ENCODE data around the gene MYO15A.

Gene MYO15A

DNA sequence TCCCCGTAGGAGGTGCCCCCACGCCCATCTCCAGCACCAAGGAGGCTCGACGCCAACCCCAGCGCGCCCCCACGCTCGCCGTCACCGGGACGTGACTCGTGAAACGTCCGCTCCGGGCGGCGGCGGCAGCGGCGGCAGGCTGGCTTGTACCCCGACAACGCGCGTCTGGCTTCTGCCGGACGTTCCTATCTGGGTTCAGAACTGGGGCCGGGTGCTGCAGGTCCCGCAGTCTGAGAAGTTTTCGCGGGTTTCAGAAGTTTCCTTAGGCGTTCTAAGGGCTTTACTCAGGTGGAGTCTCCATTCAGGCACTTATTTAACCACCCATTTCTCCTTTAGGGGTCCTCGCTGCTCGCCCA lies 74.4 kb downstream of the MYO15A start (continued):
- TF ChIP-seq GFI1B (tag by site-specific recombination; IDR thresholded peaks at IDR 0.05) (no peak), ZNF24 (tag by site-specific recombination; IDR thresholded peaks at IDR 0.05) (no peak), ZNF114 (tag by site-specific recombination; IDR thresholded peaks at IDR 0.05) (no peak), ZNF501 (tag by site-specific recombination; IDR thresholded peaks at IDR 0.05) (peak; percentile 43; the same call in 1 of the 2 replicates), SP7 (tag by site-specific recombination; IDR thresholded peaks at IDR 0.05) (no peak), ZNF544 (tag by site-specific recombination; IDR thresholded peaks at IDR 0.05) (no peak), ZNF175 (tag by site-specific recombination; IDR thresholded peaks at IDR 0.05) (no peak), MEIS1 (CRISPR knock-in tag; IDR thresholded peaks at IDR 0.05; ENCODE audit: borderline replicate concordance) (no peak), ZBTB48 (tag by site-specific recombination; IDR thresholded peaks at IDR 0.05) (no peak), ZNF354C (tag by site-specific recombination; IDR thresholded peaks at IDR 0.05; ENCODE audit: borderline replicate concordance, low read depth) (no peak), ZNF302 (tag by site-specific recombination; IDR thresholded peaks at IDR 0.05; ENCODE audit: low read depth) (no peak), ZNF830 (tag by site-specific recombination; IDR thresholded peaks at IDR 0.05; ENCODE audit: low read depth) (no peak), ZNF623 (tag by site-specific recombination; IDR thresholded peaks at IDR 0.05) (no peak), ZNF660 (tag by site-specific recombination; IDR thresholded peaks at IDR 0.05) (peak; percentile 89), ZNF670 (tag by site-specific recombination; IDR thresholded peaks at IDR 0.05; ENCODE audit: low read depth) (no peak), ZNF610 (tag by site-specific recombination; IDR thresholded peaks at IDR 0.05; ENCODE audit: borderline replicate concordance) (no peak), ZNF184 (tag by site-specific recombination; IDR thresholded peaks at IDR 0.05) (no peak), ZNF560 (tag by site-specific recombination; IDR thresholded peaks at IDR 0.05; ENCODE audit: borderline replicate concordance) (no peak), GLI2 (tag by site-specific recombination; IDR thresholded peaks at IDR 0.05; ENCODE audit: borderline replicate concordance, low read depth) (no peak; the same call in 1 of the 2 replicates), ZNF654 (tag by site-specific recombination; IDR thresholded peaks at IDR 0.05; ENCODE audit: low read depth) (no peak), ZNF132 (tag by site-specific recombination; IDR thresholded peaks at IDR 0.05; ENCODE audit: borderline replicate concordance) (no peak), ZEB2 (tag by site-specific recombination; IDR thresholded peaks at IDR 0.05) (peak; percentile 80), SALL2 (tag by site-specific recombination; IDR thresholded peaks at IDR 0.05; ENCODE audit: borderline replicate concordance) (no peak)
- TF ChIP-seq, protein P1, sequence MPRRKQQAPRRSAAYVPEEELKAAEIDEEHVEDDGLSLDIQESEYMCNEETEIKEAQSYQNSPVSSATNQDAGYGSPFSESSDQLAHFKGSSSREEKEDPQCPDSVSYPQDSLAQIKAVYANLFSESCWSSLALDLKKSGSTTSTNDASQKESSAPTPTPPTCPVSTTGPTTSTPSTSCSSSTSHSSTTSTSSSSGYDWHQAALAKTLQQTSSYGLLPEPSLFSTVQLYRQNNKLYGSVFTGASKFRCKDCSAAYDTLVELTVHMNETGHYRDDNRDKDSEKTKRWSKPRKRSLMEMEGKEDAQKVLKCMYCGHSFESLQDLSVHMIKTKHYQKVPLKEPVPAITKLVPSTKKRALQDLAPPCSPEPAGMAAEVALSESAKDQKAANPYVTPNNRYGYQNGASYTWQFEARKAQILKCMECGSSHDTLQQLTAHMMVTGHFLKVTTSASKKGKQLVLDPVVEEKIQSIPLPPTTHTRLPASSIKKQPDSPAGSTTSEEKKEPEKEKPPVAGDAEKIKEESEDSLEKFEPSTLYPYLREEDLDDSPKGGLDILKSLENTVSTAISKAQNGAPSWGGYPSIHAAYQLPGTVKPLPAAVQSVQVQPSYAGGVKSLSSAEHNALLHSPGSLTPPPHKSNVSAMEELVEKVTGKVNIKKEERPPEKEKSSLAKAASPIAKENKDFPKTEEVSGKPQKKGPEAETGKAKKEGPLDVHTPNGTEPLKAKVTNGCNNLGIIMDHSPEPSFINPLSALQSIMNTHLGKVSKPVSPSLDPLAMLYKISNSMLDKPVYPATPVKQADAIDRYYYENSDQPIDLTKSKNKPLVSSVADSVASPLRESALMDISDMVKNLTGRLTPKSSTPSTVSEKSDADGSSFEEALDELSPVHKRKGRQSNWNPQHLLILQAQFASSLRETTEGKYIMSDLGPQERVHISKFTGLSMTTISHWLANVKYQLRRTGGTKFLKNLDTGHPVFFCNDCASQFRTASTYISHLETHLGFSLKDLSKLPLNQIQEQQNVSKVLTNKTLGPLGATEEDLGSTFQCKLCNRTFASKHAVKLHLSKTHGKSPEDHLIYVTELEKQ (tag by site-specific recombination; IDR thresholded peaks at IDR 0.05; ENCODE audit: borderline replicate concordance), result no peak
- TF ChIP-seq, protein P2, sequence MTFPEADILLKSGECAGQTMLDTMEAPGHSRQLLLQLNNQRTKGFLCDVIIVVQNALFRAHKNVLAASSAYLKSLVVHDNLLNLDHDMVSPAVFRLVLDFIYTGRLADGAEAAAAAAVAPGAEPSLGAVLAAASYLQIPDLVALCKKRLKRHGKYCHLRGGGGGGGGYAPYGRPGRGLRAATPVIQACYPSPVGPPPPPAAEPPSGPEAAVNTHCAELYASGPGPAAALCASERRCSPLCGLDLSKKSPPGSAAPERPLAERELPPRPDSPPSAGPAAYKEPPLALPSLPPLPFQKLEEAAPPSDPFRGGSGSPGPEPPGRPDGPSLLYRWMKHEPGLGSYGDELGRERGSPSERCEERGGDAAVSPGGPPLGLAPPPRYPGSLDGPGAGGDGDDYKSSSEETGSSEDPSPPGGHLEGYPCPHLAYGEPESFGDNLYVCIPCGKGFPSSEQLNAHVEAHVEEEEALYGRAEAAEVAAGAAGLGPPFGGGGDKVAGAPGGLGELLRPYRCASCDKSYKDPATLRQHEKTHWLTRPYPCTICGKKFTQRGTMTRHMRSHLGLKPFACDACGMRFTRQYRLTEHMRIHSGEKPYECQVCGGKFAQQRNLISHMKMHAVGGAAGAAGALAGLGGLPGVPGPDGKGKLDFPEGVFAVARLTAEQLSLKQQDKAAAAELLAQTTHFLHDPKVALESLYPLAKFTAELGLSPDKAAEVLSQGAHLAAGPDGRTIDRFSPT (tag by site-specific recombination; IDR thresholded peaks at IDR 0.05), result peak; percentile 75; the same call in 1 of the 2 replicates
- TF ChIP-seq, protein P3, sequence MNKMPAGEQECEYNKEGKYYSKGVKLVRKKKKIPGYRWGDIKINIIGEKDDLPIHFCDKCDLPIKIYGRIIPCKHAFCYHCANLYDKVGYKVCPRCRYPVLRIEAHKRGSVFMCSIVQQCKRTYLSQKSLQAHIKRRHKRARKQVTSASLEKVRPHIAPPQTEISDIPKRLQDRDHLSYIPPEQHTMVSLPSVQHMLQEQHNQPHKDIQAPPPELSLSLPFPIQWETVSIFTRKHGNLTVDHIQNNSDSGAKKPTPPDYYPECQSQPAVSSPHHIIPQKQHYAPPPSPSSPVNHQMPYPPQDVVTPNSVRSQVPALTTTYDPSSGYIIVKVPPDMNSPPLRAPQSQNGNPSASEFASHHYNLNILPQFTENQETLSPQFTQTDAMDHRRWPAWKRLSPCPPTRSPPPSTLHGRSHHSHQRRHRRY (tag by site-specific recombination; IDR thresholded peaks at IDR 0.05), result no peak
- TF ChIP-seq, protein P4, sequence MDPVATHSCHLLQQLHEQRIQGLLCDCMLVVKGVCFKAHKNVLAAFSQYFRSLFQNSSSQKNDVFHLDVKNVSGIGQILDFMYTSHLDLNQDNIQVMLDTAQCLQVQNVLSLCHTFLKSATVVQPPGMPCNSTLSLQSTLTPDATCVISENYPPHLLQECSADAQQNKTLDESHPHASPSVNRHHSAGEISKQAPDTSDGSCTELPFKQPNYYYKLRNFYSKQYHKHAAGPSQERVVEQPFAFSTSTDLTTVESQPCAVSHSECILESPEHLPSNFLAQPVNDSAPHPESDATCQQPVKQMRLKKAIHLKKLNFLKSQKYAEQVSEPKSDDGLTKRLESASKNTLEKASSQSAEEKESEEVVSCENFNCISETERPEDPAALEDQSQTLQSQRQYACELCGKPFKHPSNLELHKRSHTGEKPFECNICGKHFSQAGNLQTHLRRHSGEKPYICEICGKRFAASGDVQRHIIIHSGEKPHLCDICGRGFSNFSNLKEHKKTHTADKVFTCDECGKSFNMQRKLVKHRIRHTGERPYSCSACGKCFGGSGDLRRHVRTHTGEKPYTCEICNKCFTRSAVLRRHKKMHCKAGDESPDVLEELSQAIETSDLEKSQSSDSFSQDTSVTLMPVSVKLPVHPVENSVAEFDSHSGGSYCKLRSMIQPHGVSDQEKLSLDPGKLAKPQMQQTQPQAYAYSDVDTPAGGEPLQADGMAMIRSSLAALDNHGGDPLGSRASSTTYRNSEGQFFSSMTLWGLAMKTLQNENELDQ (tag by site-specific recombination; IDR thresholded peaks at IDR 0.05; ENCODE audit: low read depth), result no peak
- TF ChIP-seq, protein P5, sequence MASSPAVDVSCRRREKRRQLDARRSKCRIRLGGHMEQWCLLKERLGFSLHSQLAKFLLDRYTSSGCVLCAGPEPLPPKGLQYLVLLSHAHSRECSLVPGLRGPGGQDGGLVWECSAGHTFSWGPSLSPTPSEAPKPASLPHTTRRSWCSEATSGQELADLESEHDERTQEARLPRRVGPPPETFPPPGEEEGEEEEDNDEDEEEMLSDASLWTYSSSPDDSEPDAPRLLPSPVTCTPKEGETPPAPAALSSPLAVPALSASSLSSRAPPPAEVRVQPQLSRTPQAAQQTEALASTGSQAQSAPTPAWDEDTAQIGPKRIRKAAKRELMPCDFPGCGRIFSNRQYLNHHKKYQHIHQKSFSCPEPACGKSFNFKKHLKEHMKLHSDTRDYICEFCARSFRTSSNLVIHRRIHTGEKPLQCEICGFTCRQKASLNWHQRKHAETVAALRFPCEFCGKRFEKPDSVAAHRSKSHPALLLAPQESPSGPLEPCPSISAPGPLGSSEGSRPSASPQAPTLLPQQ (tag by site-specific recombination; IDR thresholded peaks at IDR 0.05), result no peak; the same call in 1 of the 2 replicates
- TF ChIP-seq, protein P6, sequence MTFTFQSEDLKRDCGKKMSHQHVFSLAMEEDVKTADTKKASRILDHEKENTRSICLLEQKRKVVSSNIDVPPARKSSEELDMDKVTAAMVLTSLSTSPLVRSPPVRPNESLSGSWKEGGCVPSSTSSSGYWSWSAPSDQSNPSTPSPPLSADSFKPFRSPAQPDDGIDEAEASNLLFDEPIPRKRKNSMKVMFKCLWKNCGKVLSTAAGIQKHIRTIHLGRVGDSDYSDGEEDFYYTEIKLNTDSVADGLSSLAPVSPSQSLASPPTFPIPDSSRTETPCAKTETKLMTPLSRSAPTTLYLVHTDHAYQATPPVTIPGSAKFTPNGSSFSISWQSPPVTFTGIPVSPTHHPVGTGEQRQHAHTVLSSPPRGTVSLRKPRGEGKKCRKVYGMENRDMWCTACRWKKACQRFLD (tag by site-specific recombination; IDR thresholded peaks at IDR 0.05), result no peak

Measured in HEK293 (cell line).